HUES6 (cell line): ENCODE results near the gene SYT13.

Experiments used
- H3K27ac ChIP-seq: 2 replicates; pipeline ENCODE4 v1.7.0; 2013; ENCODE audit warnings: low read depth, mild to moderate bottlenecking, low read length, inconsistent platforms
- H3K27me3 ChIP-seq: 2 replicates; pipeline ENCODE4 v1.6.1; 2013; ENCODE audit warnings: low read length; ENCODE audit not compliant: control insufficient read depth, insufficient read depth
- H3K36me3 ChIP-seq: 2 replicates; pipeline ENCODE4 v1.6.1; 2013; ENCODE audit warnings: low read length; ENCODE audit not compliant: control insufficient read depth, insufficient read depth
- H3K4me1 ChIP-seq: 2 replicates; pipeline ENCODE4 v1.6.1; 2013; ENCODE audit warnings: low read length; ENCODE audit not compliant: control insufficient read depth, insufficient read depth
- H3K4me3 ChIP-seq: 2 replicates; pipeline ENCODE4 v1.5.1; 2013; ENCODE audit warnings: low read depth, low read length
- H3K9ac ChIP-seq: one replicate; pipeline ENCODE4 v1.6.1; 2013; ENCODE audit warnings: mild to moderate bottlenecking, low read length
- H3K9me3 ChIP-seq: 2 replicates; pipeline ENCODE4 v1.6.1; 2013; ENCODE audit warnings: low read depth, low read length; ENCODE audit not compliant: control insufficient read depth, insufficient read depth

The SYT13 gene

GRCh38 chr11:45290586-45290985 is 4.4 kb upstream of the SYT13 start:
- Histone ChIP-seq H3K4me1 (0 out of 2 replicates have a peak, but pooled peaks cover 4% of the 10 kb centered on the region), H3K36me3 (no peaks in the 10 kb centered on the region), H3K27ac (no peak overlapping the region), H3K9ac (no peak overlapping the region), H3K9me3 (peaks cover 4% of the 10 kb centered on the region; the same call in 1 of the 2 replicates), H3K4me3 (no peak overlapping the region), H3K27me3 (peaks cover 60% of the 10 kb centered on the region)

GRCh38 chr11:45289369-45289768 is 3.2 kb upstream of the SYT13 start:
- 0 out of 2 replicates have a peak, but pooled peaks cover 4% of the 10 kb centered on the region for H3K4me1 ChIP-seq
- H3K36me3 ChIP-seq, result no peaks in the 10 kb centered on the region
- H3K27me3 ChIP-seq, result peaks cover 72% of the 10 kb centered on the region
- peaks cover 4% of the 10 kb centered on the region; the same call in 1 of the 2 replicates for H3K9me3 ChIP-seq
- no peak overlapping the region for H3K27ac ChIP-seq
- H3K4me3 ChIP-seq, result no peak overlapping the region
- no peak overlapping the region for H3K9ac ChIP-seq

GRCh38 chr11:45288339-45288738 is 2.2 kb upstream of the SYT13 start:
- H3K9ac ChIP-seq, result no peak overlapping the region
- peaks cover 83% of the 10 kb centered on the region for H3K27me3 ChIP-seq
- H3K36me3 ChIP-seq, result no peaks in the 10 kb centered on the region
- H3K9me3 ChIP-seq, result peaks cover 4% of the 10 kb centered on the region; the same call in 1 of the 2 replicates
- 0 out of 2 replicates have a peak, but pooled peaks cover 4% of the 10 kb centered on the region for H3K4me1 ChIP-seq
- H3K4me3 ChIP-seq, result no peak overlapping the region
- H3K27ac ChIP-seq, result no peak overlapping the region

- Histone ChIP-seq H3K27me3 (peaks cover 84% of the 10 kb centered on the region), H3K4me1 (0 out of 2 replicates have a peak, but pooled peaks cover 4% of the 10 kb centered on the region), H3K27ac (no peak overlapping the region), H3K4me3 (no peak overlapping the region), H3K36me3 (no peaks in the 10 kb centered on the region), H3K9ac (no peak overlapping the region), H3K9me3 (peaks cover 4% of the 10 kb centered on the region; the same call in 1 of the 2 replicates)
These were observed 1.3 kb upstream of the SYT13 start for GRCh38 chr11:45287316-45287903.

GRCh38 chr11:45285250-45285828 is 802 bp downstream of the SYT13 start:
- no peaks in the 10 kb centered on the region for H3K36me3 ChIP-seq
- peaks cover 7% of the 10 kb centered on the region for H3K9me3 ChIP-seq
- H3K4me3 ChIP-seq, result peak overlapping the region; percentile 91
- no peak overlapping the region for H3K9ac ChIP-seq
- 0 out of 2 replicates have a peak, but pooled peaks cover 4% of the 10 kb centered on the region for H3K4me1 ChIP-seq
- H3K27ac ChIP-seq, result no peak overlapping the region
- H3K27me3 ChIP-seq, result peaks cover 75% of the 10 kb centered on the region

GRCh38 chr11:45282081-45282480 is 4.1 kb downstream of the SYT13 start:
- Histone ChIP-seq H3K4me3 (no peak overlapping the region), H3K4me1 (0 out of 2 replicates have a peak, but pooled peaks cover 4% of the 10 kb centered on the region), H3K27me3 (peaks cover 46% of the 10 kb centered on the region), H3K9me3 (peaks cover 15% of the 10 kb centered on the region), H3K36me3 (no peaks in the 10 kb centered on the region), H3K27ac (no peak overlapping the region), H3K9ac (no peak overlapping the region)

- H3K27me3 ChIP-seq, result peaks cover 34% of the 10 kb centered on the region
- no peak overlapping the region for H3K4me3 ChIP-seq
- H3K36me3 ChIP-seq, result no peaks in the 10 kb centered on the region
- H3K27ac ChIP-seq, result no peak overlapping the region
- no peak overlapping the region for H3K9ac ChIP-seq
- no peaks in the 10 kb centered on the region for H3K4me1 ChIP-seq
- H3K9me3 ChIP-seq, result peaks cover 15% of the 10 kb centered on the region
These were observed 5.7 kb downstream of the SYT13 start for GRCh38 chr11:45280449-45280848.

GRCh38 chr11:45279645-45280044 is 6.5 kb downstream of the SYT13 start:
- Histone ChIP-seq H3K4me3 (no peak overlapping the region), H3K4me1 (no peaks in the 10 kb centered on the region), H3K36me3 (no peaks in the 10 kb centered on the region), H3K9me3 (peaks cover 15% of the 10 kb centered on the region), H3K9ac (no peak overlapping the region), H3K27ac (no peak overlapping the region), H3K27me3 (peaks cover 31% of the 10 kb centered on the region)

- H3K9ac ChIP-seq, result no peak overlapping the region
- H3K27ac ChIP-seq, result no peak overlapping the region
- H3K4me3 ChIP-seq, result no peak overlapping the region
- peaks cover 15% of the 10 kb centered on the region for H3K9me3 ChIP-seq
- no peaks in the 10 kb centered on the region for H3K36me3 ChIP-seq
- peaks cover 25% of the 10 kb centered on the region; the same call in 1 of the 2 replicates for H3K27me3 ChIP-seq
- no peaks in the 10 kb centered on the region for H3K4me1 ChIP-seq
These were observed 7.4 kb downstream of the SYT13 start for GRCh38 chr11:45278714-45279113.

- H3K27ac ChIP-seq, result no peak overlapping the region
- H3K27me3 ChIP-seq, result peaks cover 31% of the 10 kb centered on the region; the same call in 1 of the 2 replicates
- H3K4me1 ChIP-seq, result no peaks in the 10 kb centered on the region
- H3K9me3 ChIP-seq, result peaks cover 15% of the 10 kb centered on the region
- no peak overlapping the region for H3K4me3 ChIP-seq
- H3K36me3 ChIP-seq, result no peaks in the 10 kb centered on the region
- H3K9ac ChIP-seq, result no peak overlapping the region
These were observed 10.3 kb downstream of the SYT13 start for GRCh38 chr11:45275828-45276227.

- no peak overlapping the region for H3K4me3 ChIP-seq
- H3K9ac ChIP-seq, result no peak overlapping the region
These were observed 11.9 kb downstream of the SYT13 start for GRCh38 chr11:45274206-45274605.

More at GRCh38 chr11:45274206-45274605, 11.9 kb downstream of the SYT13 start:
- H3K4me1 ChIP-seq, result no peaks in the 10 kb centered on the region
- 0 out of 2 replicates have a peak, but pooled peaks cover under 1% of the 10 kb centered on the region for H3K9me3 ChIP-seq
- H3K27me3 ChIP-seq, result peaks cover 35% of the 10 kb centered on the region; the same call in 1 of the 2 replicates
- H3K27ac ChIP-seq, result no peak overlapping the region
- no peaks in the 10 kb centered on the region for H3K36me3 ChIP-seq
